Measurements from ENCODE around the gene CCNJ.
A peak's percentile ranks its signal among the peaks of the same experiment; 100 is the strongest.

Gene CCNJ

DNA sequence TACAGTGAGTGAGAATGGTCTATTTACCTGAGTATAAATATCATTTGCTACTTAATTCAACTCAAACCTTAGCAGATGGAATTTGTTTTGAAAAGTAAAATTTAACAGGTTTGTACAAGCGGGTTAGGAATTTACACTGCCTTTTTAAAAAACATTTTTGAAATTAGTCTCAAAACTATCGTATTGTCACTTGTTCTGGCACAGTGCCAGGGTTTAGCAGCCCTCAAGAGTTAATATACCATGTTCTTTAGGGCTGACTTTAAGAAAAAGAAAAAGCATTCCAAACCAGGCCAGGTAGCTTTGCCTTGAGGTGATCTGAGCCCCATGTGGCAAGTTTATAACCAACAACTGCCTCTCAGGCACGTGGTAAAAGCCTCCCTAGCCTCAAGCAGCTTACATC lies 17.8 kb downstream of the CCNJ start:
- no peak for DNase-seq

DNA sequence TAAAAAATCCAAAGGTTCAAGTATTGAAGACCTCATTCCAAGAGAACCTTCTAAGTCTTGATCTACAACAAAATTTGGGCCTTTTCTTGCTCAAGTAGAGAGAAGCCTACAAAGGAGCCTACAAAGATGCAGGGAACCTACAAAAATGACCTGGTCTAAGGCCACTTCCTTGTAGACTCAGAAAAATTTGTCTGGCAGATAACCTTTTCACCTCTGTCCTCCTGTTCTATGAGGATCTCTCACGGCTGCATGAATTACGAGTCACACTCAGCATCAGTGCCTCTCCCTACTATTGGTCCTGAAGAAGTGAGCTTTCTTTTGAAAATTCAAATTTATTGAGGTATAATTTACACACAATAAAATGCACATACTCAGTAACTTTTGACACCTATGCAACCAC lies 29.3 kb downstream of the CCNJ start:
- DNase-seq = no peak

DNA sequence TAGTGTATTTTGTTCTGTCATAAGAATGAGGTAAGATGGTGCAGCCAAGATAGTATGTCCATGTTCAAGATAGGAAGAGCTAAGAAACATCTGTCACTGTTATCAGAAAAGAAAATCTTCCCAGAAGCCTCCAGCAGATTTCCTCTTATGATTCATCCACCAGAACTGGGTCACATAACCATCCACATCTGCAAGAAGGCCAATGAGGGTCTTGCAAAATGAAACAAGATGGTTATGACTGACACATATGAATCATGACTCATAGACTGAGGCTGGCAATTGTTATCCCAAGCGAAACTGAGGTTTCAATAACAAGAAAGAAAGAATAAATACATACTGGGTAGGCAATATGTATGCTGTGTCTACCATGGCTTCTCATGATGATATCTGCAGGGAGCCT lies 30.3 kb downstream of the CCNJ start:
- DNase-seq = no peak

DNA sequence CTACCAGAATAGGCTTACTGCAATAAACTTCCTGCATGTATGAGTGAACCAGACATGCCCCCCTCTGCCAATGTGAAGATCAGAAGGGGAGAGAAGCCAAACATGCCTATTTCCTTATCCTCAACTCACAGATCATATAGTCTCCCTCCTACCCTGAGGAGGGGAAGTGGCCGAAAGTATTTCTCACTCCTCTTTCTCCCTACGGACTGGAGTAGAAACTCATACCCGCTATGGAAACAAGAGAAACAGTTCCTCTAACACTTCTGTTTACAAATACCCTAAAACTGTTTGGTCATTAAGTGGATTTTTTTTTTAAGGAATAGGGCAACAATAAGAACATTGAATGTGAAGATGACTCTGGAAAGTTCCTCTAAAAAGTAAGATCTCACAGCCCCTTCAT lies 31.4 kb downstream of the CCNJ start:
- DNase-seq = no peak

DNA sequence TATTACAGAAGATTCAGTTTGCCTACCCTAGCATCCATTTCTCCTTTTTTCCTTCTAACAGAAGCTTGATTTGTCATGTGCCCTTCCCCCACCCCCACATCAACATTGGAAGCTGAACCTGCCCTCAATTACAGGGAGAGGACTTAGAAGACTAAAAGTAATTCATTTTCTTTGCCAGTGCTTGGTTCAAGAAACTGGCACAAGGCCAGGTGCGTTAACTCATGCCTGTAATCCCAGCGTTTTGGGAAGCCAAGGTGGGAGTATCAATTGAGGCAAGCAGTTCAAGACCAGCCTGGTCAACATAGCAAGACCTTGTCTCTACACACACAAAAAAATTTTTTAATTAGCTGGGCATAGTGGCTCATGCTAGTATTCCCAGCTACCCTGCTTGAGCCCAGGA lies 32.6 kb downstream of the CCNJ start:
- no peak for DNase-seq

DNA sequence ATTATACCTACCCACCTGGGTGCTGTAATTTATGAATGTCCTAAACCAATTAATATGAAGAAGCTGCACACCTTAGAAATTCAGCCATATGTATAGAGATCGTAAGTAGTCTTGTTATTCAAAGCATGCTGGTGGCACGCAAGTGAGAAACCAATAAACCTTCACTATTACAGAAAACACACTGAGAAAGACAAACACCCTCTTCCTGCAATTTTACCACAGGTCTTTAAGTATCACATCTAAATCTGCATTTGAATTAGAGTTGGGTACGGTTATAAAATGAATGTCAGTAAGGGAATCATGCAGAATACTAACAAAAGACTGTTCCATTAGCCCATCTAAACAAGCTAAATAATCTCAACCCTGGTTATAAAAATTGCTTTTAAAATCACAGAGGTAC lies 33.8 kb downstream of the CCNJ start:
- no peak for DNase-seq

DNA sequence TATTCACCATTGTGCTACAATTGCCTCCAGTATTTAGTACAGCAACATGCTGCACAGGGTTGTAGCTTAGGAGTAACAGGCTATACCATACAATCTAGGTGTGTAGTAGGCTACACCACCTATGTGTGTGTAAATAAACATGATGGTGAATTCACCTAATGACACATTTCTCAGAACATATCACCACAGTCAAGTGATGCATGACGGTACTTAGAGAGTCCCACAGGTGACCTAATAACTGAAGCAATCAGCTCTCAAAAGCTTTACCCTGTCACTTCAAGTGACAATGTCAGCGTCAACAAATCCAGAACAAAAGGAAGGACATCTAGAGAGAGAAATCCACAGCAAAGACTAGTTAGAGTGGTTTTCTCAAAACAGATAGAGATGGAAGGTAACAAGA lies 38.8 kb downstream of the CCNJ start:
- no peak for DNase-seq

DNA sequence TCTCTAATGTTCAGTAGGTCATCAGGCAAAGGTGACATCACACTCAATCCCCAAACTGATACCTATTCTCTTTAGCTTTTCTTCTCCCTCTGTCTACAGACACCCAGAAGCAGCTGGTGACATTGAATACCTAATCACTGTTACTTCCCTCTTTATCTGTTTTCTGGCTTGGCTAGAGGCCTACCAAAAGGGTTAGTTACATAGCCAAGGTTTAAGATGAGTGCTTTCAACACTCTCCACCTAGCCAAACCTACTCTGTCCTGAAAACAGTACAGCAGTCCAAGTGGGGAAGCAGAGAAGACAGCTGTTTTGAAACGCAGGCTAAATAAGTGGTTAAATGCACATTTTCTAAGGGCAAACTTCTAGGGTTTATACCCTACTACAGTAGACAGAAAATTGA lies 39.4 kb downstream of the CCNJ start:
- no peak for DNase-seq

DNA sequence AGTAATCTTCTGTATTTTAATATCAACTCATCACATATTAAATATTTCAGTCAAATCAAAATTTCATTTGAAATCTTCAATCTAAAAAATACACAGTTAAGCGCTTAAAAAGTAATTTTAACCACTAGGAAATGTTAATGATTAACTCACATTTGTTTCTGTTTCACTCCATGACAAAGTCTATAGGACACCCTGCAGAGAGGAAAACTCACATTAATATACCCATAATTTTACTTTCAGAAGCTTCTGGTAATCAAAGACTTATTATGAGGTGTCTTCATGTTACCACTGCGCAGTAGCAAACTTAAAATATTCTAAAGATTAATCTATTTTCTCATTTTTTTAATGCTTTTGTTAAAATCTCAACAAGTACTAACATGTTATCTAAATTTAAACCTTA lies 45.7 kb downstream of the CCNJ start:
- DNase-seq = no peak

DNA sequence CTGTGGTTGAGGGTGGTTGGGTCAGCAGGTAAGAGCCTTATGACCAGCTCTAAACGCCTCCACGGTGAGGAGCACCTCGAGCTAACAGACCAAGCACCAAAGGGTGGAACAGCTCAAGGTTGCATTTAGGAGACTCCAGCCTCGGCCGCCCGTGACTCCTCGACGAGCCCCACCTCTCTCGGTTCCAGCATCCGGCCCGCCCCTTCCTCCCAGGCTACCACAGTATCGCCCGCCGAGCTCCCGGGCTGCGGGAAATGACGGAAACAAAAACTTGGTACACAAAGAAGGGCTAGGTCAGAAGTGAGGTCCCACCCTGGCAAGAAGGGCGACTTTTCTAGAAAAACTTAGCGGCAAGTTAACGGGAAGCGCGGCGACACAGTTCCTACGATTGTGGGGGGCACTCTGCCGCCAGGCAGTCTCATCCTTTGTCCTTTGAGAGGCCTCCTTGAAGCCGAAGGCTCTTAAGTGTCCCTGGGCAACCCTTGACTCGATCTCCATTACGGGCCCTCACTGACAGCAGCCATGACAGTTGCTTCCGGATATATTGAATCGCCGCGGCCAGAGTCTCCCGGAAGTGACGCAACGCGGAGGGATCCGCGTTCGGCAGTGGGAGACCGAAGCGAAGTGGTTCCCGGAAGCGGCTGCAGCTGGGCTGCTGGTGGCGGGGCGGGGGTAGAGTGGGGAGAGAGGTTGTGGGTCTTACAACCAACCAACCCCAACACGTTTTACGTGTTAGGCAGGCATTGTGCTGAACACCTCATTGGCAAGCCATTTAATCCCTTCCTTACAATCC lies 46.5 kb downstream of the CCNJ start:
- peak; percentile 93 for DNase-seq

DNA sequence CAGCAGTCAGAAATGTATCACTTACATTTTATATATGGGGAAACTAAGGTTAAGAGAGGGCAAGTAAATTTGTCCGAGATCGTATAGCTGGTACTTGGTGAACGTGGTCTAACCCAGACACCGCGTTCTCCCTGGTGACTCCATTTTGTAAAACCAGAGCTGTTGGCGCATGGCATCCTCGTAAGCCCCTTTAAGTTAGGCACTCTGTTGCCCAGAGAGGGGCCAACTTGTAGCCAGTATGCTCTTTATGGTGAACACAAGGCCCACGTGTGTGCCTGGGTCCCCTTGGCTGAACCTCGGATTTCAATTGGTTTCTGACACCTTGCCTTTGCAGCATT lies 47.0 kb downstream of the CCNJ start:
- DNase-seq = no peak

DNA sequence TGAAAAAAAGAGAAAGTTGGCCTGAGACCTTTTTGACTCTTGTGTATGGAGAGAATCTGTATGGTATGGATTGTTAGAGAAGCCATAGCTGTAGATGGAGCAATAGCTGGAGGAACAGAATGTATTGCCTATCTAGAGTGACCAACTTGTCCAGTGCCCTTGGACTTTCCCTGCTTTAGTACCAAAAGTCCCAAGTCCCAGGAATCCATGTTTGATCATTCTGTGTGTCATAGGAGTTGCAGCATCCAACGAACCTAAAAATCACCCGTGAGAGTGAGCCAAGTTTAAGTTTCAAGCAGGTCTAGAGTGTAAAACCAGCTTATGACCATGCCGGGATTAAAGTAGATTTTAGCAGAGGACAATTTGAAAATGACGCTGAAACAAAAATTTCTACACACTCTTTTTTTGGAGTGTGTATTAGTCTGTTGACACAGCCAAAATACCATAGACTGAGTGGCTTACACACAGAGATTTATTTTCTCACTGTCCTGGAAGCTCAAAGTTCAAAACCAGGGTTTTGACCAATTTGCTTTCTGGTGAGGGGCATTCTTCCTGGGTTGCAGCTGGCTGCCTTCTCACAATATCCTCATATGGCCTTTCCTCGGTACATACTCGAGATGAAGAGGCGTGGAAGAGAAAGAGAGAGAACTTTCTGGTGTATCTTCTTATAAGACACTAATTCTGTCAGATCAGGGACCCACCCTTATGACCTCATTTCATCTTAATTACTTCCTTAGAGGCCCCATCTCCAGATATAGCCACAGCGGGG lies 49.8 kb downstream of the CCNJ start:
- DNase-seq = no peak

DNA sequence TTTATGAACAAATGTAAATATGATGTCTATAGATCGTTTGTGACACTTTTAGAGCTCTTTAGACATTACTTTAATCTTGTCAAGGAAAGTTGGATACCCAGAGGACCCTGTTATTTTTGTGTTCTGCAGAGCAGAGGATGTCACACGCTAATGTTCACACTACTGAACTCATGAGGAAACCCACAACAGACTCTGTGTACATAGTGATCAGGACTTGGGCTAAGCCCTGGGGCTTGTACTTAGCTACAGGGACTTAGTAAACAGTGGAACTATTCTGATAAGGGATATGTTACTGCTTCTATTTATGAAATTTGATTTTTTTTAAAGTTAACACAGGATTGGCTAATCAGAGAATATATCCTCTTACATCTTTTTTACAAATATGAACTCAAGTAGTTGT lies 50.6 kb downstream of the CCNJ start:
- no peak for DNase-seq

DNA sequence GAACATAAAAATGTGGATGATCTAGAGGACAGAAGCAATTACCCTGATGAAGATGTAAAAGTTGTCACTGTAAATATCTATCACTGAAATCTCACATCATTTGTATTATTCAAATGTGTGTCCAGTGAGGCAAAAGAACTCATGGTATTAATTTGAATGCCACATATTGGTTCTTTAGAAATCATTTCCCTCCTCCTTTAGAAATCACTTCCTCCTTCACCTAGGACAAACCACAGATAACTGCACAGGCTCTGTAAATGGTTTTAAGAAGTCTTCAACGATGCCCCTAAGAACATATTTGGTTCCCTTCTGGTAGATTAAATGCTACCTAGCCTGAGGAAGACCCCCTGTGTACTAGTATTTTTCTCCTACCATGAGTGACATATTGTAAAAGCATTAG lies 53.6 kb downstream of the CCNJ start:
- no peak for DNase-seq

DNA sequence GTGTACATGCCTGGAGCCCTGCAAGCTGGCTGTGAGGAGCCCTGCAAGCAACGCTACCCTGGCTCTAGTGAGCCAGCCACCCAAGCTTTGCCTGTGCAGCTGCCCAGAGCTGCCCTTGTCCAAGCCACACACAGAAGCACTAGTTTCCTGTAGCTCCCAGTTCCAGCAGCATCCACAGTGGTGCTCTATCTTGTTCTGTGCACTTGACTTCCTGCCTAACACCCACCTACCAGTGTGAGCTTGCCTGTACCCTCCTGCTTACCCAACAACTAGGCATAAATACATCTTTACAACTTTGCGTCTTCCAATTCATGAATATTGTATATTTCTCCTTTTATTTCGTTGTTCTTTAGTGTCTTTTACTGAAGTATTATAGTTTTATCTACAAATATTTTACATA lies 54.5 kb downstream of the CCNJ start:
- DNase-seq = no peak

DNA sequence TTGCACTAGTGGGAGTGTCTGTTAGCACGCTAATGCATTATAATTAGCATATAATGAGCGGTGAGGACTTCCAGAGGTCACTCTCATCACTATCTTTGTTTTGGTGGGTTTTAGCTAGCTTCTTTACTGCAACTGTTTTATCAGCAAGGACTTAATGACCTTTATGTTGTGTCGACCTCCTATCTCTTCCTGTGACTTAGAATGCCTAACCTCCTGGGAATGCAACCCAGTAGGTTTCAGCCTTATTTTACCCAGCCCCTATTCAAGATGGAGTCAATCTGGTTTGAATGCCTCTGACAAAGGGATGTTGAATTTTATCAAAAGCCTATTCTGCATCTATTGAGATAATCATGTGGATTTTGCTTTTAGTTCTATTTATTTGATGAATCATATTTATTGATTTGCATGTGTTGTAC lies 64.2 kb downstream of the CCNJ start:
- no peak for DNase-seq
